ENCODE measurements around the gene CCDC83.
"Not testable (repeated sequence)": the region's sequence is repeated elsewhere in the genome, so short reads cannot be mapped to it uniquely, and the experiment has no call there.

DNA sequence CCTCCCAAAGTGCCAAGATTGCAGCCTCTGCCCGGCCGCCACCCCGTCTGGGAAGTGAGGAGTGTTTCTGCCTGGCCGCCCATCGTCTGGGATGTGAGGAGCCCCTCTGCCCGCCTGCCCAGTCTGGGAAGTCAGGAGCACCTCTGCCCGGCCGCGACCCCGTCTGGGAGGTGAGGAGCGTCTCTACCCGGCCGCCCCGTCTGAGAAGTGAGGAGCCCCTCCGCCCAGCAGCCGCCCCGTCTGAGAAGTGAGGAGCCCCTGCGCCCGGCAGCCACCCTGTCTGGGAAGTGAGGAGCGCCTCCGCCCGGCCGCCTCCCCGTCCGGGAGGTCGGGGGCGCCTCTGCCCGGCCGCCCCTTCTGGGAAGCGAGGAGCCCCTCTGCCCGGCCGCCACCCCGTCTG, 2.4 kb upstream of the CCDC83 start:
- TF ChIP-seq GABPA (tag; conservative IDR thresholded peaks at IDR 0.05; ENCODE audit: low read depth); SIX5 (IDR thresholded peaks at IDR 0.05; ENCODE audit: borderline replicate concordance in 1 of 2, insufficient read depth in 1 of 2, low read depth in 1 of 2, low read length in 2 of 2); CBFA2T2 (conservative IDR thresholded peaks at IDR 0.05); EHMT2 (IDR thresholded peaks at IDR 0.05); ARID1B (IDR thresholded peaks at IDR 0.05); ARNT (IDR thresholded peaks at IDR 0.05): not testable (repeated sequence)
- TF ChIP-seq, protein P1, sequence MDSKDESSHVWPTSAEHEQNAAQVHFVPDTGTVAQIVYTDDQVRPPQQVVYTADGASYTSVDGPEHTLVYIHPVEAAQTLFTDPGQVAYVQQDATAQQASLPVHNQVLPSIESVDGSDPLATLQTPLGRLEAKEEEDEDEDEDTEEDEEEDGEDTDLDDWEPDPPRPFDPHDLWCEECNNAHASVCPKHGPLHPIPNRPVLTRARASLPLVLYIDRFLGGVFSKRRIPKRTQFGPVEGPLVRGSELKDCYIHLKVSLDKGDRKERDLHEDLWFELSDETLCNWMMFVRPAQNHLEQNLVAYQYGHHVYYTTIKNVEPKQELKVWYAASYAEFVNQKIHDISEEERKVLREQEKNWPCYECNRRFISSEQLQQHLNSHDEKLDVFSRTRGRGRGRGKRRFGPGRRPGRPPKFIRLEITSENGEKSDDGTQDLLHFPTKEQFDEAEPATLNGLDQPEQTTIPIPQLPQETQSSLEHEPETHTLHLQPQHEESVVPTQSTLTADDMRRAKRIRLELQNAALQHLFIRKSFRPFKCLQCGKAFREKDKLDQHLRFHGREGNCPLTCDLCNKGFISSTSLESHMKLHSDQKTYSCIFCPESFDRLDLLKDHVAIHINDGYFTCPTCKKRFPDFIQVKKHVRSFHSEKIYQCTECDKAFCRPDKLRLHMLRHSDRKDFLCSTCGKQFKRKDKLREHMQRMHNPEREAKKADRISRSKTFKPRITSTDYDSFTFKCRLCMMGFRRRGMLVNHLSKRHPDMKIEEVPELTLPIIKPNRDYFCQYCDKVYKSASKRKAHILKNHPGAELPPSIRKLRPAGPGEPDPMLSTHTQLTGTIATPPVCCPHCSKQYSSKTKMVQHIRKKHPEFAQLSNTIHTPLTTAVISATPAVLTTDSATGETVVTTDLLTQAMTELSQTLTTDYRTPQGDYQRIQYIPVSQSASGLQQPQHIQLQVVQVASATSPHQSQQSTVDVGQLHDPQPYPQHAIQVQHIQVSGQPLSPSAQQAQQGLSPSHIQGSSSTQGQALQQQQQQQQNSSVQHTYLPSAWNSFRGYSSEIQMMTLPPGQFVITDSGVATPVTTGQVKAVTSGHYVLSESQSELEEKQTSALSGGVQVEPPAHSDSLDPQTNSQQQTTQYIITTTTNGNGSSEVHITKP (IDR thresholded peaks at IDR 0.05; ENCODE audit: partially characterized antibody) = not testable (repeated sequence)
- TF ChIP-seq, protein P2, sequence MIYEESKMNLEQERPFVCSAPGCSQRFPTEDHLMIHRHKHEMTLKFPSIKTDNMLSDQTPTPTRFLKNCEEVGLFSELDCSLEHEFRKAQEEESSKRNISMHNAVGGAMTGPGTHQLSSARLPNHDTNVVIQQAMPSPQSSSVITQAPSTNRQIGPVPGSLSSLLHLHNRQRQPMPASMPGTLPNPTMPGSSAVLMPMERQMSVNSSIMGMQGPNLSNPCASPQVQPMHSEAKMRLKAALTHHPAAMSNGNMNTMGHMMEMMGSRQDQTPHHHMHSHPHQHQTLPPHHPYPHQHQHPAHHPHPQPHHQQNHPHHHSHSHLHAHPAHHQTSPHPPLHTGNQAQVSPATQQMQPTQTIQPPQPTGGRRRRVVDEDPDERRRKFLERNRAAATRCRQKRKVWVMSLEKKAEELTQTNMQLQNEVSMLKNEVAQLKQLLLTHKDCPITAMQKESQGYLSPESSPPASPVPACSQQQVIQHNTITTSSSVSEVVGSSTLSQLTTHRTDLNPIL (CRISPR knock-in tag; IDR thresholded peaks at IDR 0.05) = not testable (repeated sequence)
- TF ChIP-seq, protein P3, sequence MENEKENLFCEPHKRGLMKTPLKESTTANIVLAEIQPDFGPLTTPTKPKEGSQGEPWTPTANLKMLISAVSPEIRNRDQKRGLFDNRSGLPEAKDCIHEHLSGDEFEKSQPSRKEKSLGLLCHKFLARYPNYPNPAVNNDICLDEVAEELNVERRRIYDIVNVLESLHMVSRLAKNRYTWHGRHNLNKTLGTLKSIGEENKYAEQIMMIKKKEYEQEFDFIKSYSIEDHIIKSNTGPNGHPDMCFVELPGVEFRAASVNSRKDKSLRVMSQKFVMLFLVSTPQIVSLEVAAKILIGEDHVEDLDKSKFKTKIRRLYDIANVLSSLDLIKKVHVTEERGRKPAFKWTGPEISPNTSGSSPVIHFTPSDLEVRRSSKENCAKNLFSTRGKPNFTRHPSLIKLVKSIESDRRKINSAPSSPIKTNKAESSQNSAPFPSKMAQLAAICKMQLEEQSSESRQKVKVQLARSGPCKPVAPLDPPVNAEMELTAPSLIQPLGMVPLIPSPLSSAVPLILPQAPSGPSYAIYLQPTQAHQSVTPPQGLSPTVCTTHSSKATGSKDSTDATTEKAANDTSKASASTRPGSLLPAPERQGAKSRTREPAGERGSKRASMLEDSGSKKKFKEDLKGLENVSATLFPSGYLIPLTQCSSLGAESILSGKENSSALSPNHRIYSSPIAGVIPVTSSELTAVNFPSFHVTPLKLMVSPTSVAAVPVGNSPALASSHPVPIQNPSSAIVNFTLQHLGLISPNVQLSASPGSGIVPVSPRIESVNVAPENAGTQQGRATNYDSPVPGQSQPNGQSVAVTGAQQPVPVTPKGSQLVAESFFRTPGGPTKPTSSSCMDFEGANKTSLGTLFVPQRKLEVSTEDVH (IDR thresholded peaks at IDR 0.05; ENCODE audit: low read depth, partially characterized antibody) = not testable (repeated sequence)

Data from K562 (cell line).